Psoas muscle (tissue), 8 donors: ENCODE results near the gene TEX13D. TPM values are rescaled to one million over a fixed set of nuclear protein-coding genes. Genes with fewer than 3 reads are reported as not detected.
"Not testable (repeated sequence)": the region's sequence is repeated elsewhere in the genome, so short reads cannot be mapped to it uniquely, and the experiment has no call there.

Experiments used
- ATAC-seq, 4 donors: fragments of 200-7000 bp; cut with Tn5 transposase; one replicate each; pipeline ENCODE4 v1.9.1; 2020; ENCODE audit warnings: moderate library complexity in 3 of 4, mild to moderate bottlenecking in 2 of 4
- DNase-seq, 2 donors: peaks; one replicate each; pipeline ENCODE4 v3.0.0-alpha.2; 2020
- H3K27ac ChIP-seq: fragments of 200-600 bp; one replicate; pipeline ENCODE4 v1.8.0; 2022
- H3K27me3 ChIP-seq, 3 donors: fragments of 200-600 bp in 1 of 3; one replicate each; pipeline versions ENCODE4 v1.6.1 to v1.8.0; 2013 to 2022; ENCODE audit warnings: low read length in 2 of 3, mild to moderate bottlenecking in 2 of 3, moderate library complexity in 1 of 3; ENCODE audit not compliant: insufficient read depth in 3 of 3
- H3K36me3 ChIP-seq, 2 donors: fragments of 200-600 bp in 1 of 2; one replicate each; pipeline versions ENCODE4 v1.6.1 to v1.8.0; 2013 to 2022; ENCODE audit warnings: low read depth in 1 of 2, mild to moderate bottlenecking in 1 of 2, moderate library complexity in 1 of 2; ENCODE audit not compliant: insufficient read depth in 1 of 2
- H3K4me1 ChIP-seq: fragments of 200-600 bp; one replicate; pipeline ENCODE4 v1.8.0; 2022
- H3K4me3 ChIP-seq: fragments of 200-600 bp; one replicate; pipeline ENCODE4 v1.8.0; 2022; ENCODE audit warnings: mild to moderate bottlenecking
- H3K9me3 ChIP-seq: fragments of 200-600 bp; one replicate; pipeline ENCODE4 v1.8.0; 2022
- WGBS, 3 donors: extraction: QIAGEN DNeasy Blood & Tissue Kit; methylation state at CpG; one replicate each; pipeline versions ENCODE4 v1.1.6 to v1.1.7; 2013; 5-methylcytosine and 5-hydroxymethylcytosine counted together
- intact Hi-C, 2 donors: fragments of 100-400 bp; cut with DNase I; formaldehyde crosslinking; loops; one replicate each; pipeline versions ENCODE4 v1.11.0 to v1.14.2; 2022
- polyA plus RNA-seq, 3 donors: library from polyadenylated mRNA; stranded (reverse); fragments of 200-250 nt; gene quantifications; one replicate each; pipeline ENCODE4 v1.2.3, GENCODE V29; 2013
- total RNA-seq, 4 donors: library from RNA; stranded (reverse); fragmentation: NEBNext Ultra II Directional in 2 of 4; extraction: Animal tissue kit (Norgen Biotek cat#: 25700) in 2 of 4; gene quantifications; one replicate each; pipeline versions ENCODE4 v1.2.1 to v1.2.4, GENCODE V29; 2021 to 2023
- TF ChIP-seq, protein P1 (sequence below): fragments of 200-600 bp; IDR thresholded peaks from one replicate; pipeline ENCODE4 v1.8.0; 2022; ENCODE audit warnings: antibody characterized with exemption
- donor health status: healthy with polysubstance abuse.
- donor health status: DM: no; HTN: no; CAD: no; lungs with moderate emphysema.
- donor health status: Bipolar disorder and iron deficiency.
- donor health status: healthy.
- donor health status: DM: yes; HTN: yes; CAD: no.
- donor health status: DM: no; HTN: no; CAD: no.
- donor health status: DM: no; HTN: no; CAD: no.
- donor health status: DM: yes; HTN: yes; CAD: no.

Gene TEX13D
- total and polyA plus RNA-seq, 7 donors = 0.04 TPM; not detected in 6

DNA sequence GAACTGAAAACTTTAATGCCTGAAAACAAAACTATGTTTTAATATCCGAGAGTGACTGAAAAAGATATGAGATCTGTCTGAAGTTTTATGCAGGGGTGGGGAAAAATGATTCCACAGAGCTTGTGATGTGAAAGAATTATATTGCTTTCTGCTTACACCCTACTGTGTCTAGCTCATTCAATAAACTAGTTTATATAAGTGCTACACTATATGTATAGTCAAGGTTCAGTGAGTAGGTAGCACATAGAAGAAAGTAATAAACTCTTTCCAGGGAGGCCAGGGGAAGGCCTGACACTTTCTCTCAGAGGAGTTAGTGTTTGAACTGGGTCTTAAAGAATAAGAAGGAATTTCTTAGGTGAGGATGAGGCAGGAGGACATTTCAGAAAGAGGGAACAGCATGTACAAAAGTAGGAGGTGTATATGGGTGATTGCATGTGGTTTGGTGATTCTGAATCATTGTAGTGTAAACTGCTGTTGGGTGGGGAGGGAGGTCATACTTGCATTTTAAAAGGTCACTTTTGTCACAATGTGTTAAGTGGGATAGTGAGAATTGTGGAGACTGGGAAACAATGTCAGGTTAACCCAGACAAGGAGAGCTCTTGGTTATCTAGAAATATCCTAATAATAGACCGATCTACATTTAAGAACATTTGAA is 25.1 kb upstream of the TEX13D start:
- no peak overlapping the region for H3K27ac ChIP-seq
- no peak for ATAC-seq
- no peaks in the 10 kb centered on the region for H3K36me3 ChIP-seq
- no peaks in the 10 kb centered on the region for H3K27me3 ChIP-seq
- intact Hi-C loops = no loop called here
- 70 to 92% (median 83%) methylated on average over 2 of the region's 2 CpGs for WGBS, 3 donors
- no peaks in the 10 kb centered on the region for H3K4me1 ChIP-seq
- TF ChIP-seq, protein P1, sequence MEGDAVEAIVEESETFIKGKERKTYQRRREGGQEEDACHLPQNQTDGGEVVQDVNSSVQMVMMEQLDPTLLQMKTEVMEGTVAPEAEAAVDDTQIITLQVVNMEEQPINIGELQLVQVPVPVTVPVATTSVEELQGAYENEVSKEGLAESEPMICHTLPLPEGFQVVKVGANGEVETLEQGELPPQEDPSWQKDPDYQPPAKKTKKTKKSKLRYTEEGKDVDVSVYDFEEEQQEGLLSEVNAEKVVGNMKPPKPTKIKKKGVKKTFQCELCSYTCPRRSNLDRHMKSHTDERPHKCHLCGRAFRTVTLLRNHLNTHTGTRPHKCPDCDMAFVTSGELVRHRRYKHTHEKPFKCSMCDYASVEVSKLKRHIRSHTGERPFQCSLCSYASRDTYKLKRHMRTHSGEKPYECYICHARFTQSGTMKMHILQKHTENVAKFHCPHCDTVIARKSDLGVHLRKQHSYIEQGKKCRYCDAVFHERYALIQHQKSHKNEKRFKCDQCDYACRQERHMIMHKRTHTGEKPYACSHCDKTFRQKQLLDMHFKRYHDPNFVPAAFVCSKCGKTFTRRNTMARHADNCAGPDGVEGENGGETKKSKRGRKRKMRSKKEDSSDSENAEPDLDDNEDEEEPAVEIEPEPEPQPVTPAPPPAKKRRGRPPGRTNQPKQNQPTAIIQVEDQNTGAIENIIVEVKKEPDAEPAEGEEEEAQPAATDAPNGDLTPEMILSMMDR = no peak
- no peak for DNase-seq
- H3K9me3 ChIP-seq = no peaks in the 10 kb centered on the region
- no peak overlapping the region for H3K4me3 ChIP-seq

DNA sequence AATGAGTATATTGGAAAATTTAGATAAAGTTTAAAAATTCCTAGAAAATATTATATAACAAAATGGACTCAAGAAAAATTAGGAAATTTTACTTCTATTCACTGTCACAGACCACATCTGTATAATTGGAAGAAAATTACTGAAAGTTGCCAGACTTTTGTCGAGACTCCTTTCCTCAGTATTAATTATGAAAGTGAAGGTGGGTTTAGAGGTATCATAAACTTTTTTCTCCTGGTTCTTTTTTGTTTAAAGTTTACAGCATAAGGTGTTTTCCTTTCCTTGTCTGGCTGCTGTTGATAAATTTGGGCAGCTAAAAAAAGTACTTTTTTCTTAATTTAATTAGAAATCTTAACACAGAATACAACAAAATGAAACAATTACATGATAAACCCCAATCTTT is 6.7 kb upstream of the TEX13D start:
- intact Hi-C loops = no loop called here
- 74 to 87% (median 83%) methylated on average over 1 of the region's 1 CpG for WGBS, 3 donors

GRCh38 chrX:124328765-124329164 is 3.7 kb upstream of the TEX13D start:
- no peak for ATAC-seq
- TF ChIP-seq, protein P1 = no peak
- H3K9me3 ChIP-seq = no peaks in the 10 kb centered on the region
- intact Hi-C loops = no loop called here
- no peak overlapping the region for H3K4me3 ChIP-seq
- H3K27ac ChIP-seq = no peak overlapping the region
- no peaks in the 10 kb centered on the region for H3K27me3 ChIP-seq
- WGBS, 3 donors = 56 to 89% (median 85%) methylated on average over 1 of the region's 1 CpG
- no peaks in the 10 kb centered on the region for H3K4me1 ChIP-seq
- no peak for DNase-seq
- H3K36me3 ChIP-seq = no peaks in the 10 kb centered on the region

More for the DNA sequence above, 6.7 kb upstream of the TEX13D start:
- Histone ChIP-seq H3K36me3 (no peaks in the 10 kb centered on the region), H3K27ac (no peak overlapping the region), H3K27me3 (no peaks in the 10 kb centered on the region), H3K9me3 (no peaks in the 10 kb centered on the region), H3K4me3 (no peak overlapping the region), H3K4me1 (no peaks in the 10 kb centered on the region)
- DNase-seq = no peak
- TF ChIP-seq, protein P1 = no peak
- no peak for ATAC-seq

DNA sequence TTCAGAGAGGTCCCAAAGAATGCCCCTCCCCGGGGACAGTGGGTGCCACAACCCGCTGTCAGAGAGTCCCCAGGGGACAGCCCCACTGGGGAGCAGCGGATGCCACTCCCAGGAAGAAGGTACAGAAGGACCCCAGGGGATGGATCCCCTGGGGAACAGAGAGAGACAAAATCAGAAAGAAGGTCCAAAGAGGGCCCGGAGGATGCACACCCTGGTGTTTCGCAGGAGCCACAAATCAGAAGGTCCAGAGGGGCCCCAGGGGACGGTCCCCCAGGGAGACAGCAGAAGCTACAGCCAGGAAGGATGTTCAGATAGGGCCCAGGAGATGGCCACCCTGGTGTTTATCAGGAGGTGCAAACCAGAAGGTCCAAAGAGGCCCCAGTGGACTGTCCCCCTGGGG is 1.4 kb downstream of the TEX13D start:
- intact Hi-C loops = no loop called here
- no peak overlapping the region for H3K4me3 ChIP-seq
- 86 to 96% (median 95%) methylated on average over 6 of the region's 6 CpGs for WGBS, 3 donors
- H3K9me3 ChIP-seq = no peaks in the 10 kb centered on the region
- DNase-seq (no peak), ATAC-seq (no peak)
- H3K4me1 ChIP-seq = no peaks in the 10 kb centered on the region
- TF ChIP-seq, protein P1 = no peak
- H3K27ac ChIP-seq = no peak overlapping the region
- no peaks in the 10 kb centered on the region for H3K36me3 ChIP-seq
- peaks cover 0 to 5% (median 0%) of the 10 kb centered on the region in 3 donors for H3K27me3 ChIP-seq

DNA sequence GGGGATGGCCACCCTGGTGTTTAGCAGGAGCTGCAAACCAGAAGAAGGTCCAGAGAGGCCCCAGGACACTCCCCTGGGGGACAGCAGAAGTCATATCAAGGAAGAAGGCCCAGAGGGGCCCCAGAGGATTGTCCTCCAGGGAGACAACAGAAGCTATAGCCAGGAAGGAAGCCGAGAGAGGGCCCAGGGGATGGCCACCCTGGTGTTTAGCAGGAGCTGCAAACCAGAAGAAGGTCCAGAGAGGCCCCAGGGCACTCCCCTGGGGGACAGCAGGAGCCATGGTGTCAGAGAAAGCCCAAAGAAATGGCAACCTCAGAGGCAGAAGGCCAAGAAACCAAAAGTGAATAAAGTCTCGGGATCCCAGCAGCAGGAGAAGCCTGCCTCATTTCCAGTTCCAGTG is 2.1 kb downstream of the TEX13D start:
- DNase-seq, H3K36me3 ChIP-seq, H3K27me3 ChIP-seq, H3K9me3 ChIP-seq, H3K27ac ChIP-seq, H3K4me1 ChIP-seq, intact Hi-C loops, ATAC-seq, H3K4me3 ChIP-seq: not testable (repeated sequence)
- WGBS, 3 donors = 60 to 89% (median 72%) methylated on average over 2 of the region's 2 CpGs
